BE2C (cell line): ENCODE results near the gene TFF2.

Source experiments
- DNase-seq: peaks from one replicate; pipeline ENCODE4 v3.0.0-alpha.2; 2020
- H3K27me3 ChIP-seq: fragments of 250-450 bp; sonication (Bioruptor Pico); 2 replicates; pipeline ENCODE4 v1.5.1; 2020; ENCODE audit warnings: mild to moderate bottlenecking
- H3K36me3 ChIP-seq: fragments of 250-450 bp; sonication (Bioruptor Pico); 2 replicates; pipeline ENCODE4 v1.5.1; 2020; ENCODE audit warnings: mild to moderate bottlenecking
- H3K4me1 ChIP-seq: fragments of 250-450 bp; sonication (Bioruptor Pico); 2 replicates; pipeline ENCODE4 v1.5.1; 2020
- H3K4me3 ChIP-seq: 2 replicates; pipeline ENCODE4 v1.5.1; 2011; ENCODE audit warnings: low read depth, low read length
- H3K9me3 ChIP-seq: fragments of 250-450 bp; sonication (Bioruptor Pico); 2 replicates; pipeline ENCODE4 v1.5.1; 2020
- CTCF ChIP-seq: IDR thresholded peaks from 2 replicates; pipeline ENCODE4 v1.5.1; 2012; ENCODE audit warnings: mild to moderate bottlenecking, low read depth, low read length

TFF2 gene

GRCh38 chr21:42316891-42317290 is 33.9 kb downstream of the TFF2 start:
- H3K36me3 ChIP-seq: no peaks in the 10 kb centered on the region
- TF ChIP-seq CTCF: no peak
- no peaks in the 10 kb centered on the region for H3K4me1 ChIP-seq
- no peak for DNase-seq
- no peak overlapping the region for H3K4me3 ChIP-seq
- H3K9me3 ChIP-seq: no peaks in the 10 kb centered on the region
- no peaks in the 10 kb centered on the region for H3K27me3 ChIP-seq

- no peaks in the 10 kb centered on the region for H3K4me1 ChIP-seq
- no peak for TF ChIP-seq CTCF
- no peak for DNase-seq
- H3K27me3 ChIP-seq: no peaks in the 10 kb centered on the region
- no peak within 1 kb of the TSS for H3K4me3 ChIP-seq
- no peaks in the 10 kb centered on the region for H3K36me3 ChIP-seq
- H3K9me3 ChIP-seq: no peaks in the 10 kb centered on the region
Measured at GRCh38 chr21:42315296-42315891, 35.4 kb downstream of the TFF2 start, which contains the start of gene TFF3. TFF3 (minus strand) TSS chr21:42315409; CDS start chr21:42315374, 35 bp downstream.

GRCh38 chr21:42314616-42315295 is 36.0 kb downstream of the TFF2 start:
- Histone ChIP-seq H3K4me3 (no peak overlapping the region), H3K36me3 (no peaks in the 10 kb centered on the region), H3K27me3 (no peaks in the 10 kb centered on the region), H3K4me1 (no peaks in the 10 kb centered on the region), H3K9me3 (no peaks in the 10 kb centered on the region)
- no peak for TF ChIP-seq CTCF
- no peak for DNase-seq

GRCh38 chr21:42313501-42313969 is 37.3 kb downstream of the TFF2 start:
- H3K36me3 ChIP-seq: no peaks in the 10 kb centered on the region
- H3K4me3 ChIP-seq: no peak overlapping the region
- H3K9me3 ChIP-seq: no peaks in the 10 kb centered on the region
- no peaks in the 10 kb centered on the region for H3K4me1 ChIP-seq
- no peaks in the 10 kb centered on the region for H3K27me3 ChIP-seq
- no peak for DNase-seq
- TF ChIP-seq CTCF: no peak

- DNase-seq: no peak
Measured at GRCh38 chr21:42312626-42313104, 38.1 kb downstream of the TFF2 start.

More at GRCh38 chr21:42312626-42313104, 38.1 kb downstream of the TFF2 start:
- TF ChIP-seq CTCF: no peak
- no peaks in the 10 kb centered on the region for H3K27me3 ChIP-seq
- no peak overlapping the region for H3K4me3 ChIP-seq
- no peaks in the 10 kb centered on the region for H3K4me1 ChIP-seq
- H3K36me3 ChIP-seq: no peaks in the 10 kb centered on the region
- H3K9me3 ChIP-seq: no peaks in the 10 kb centered on the region
